ENCODE results near the gene XAF1.

- TF ChIP-seq TCF4 (CRISPR knock-in tag; IDR thresholded peaks at IDR 0.05; ENCODE audit: borderline replicate concordance): no peak
- no peak for TF ChIP-seq PATZ1 (CRISPR knock-in tag; IDR thresholded peaks at IDR 0.05; ENCODE audit: borderline replicate concordance)
- TF ChIP-seq SNAI2 (CRISPR knock-in tag; IDR thresholded peaks at IDR 0.05): no peak
- TF ChIP-seq ZFP30 (CRISPR knock-in tag; IDR thresholded peaks at IDR 0.05): no peak
- no peak for TF ChIP-seq ESRRG (CRISPR knock-in tag; IDR thresholded peaks at IDR 0.05)
- no peak for TF ChIP-seq TOX (CRISPR knock-in tag; IDR thresholded peaks at IDR 0.05; ENCODE audit: borderline replicate concordance)
- no peak for TF ChIP-seq BACH2 (CRISPR knock-in tag; IDR thresholded peaks at IDR 0.05; ENCODE audit: borderline replicate concordance)
- no peak for TF ChIP-seq ISL1 (CRISPR knock-in tag; IDR thresholded peaks at IDR 0.05)
These were observed 5.9 kb downstream of the XAF1 start for GRCh38 chr17:6761779-6762178.
